ENCODE data around the gene DDX3X. TPM values are rescaled to one million over a fixed set of nuclear protein-coding genes. Genes with fewer than 3 reads are reported as not detected.

DDX3X gene
- total and polyA plus RNA-seq, 2 donors (not counting 1 experiment from before 2014, with no cell fraction given), result 97.6 to 216 TPM

DNA sequence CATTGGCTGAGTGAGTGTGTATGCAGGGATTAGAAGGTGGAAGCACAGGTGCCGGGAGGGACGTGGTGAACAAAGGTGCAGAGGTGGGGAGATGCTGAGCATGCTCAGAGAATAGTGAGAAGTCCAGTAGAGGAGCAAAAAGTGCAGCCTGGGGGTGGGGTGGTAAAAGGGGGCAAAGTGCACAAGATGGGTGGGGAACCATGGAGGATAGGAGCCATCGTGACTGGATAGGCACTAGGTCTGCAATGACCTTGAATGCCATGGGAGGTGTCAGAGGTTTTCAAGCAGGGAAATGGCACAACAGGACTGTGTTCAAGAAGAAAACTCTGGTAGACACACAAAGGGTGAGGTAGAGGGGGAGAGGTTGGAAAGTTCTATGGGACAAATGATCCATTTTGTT, 6.6 kb upstream of the DDX3X start:
- Histone ChIP-seq H3K9me3 (ENCODE audit: control insufficient read depth, insufficient read depth, low read depth, low read length) (no peaks in the 10 kb centered on the region), H3K27me3 (ENCODE audit: control insufficient read depth, insufficient read depth, low read length) (no peaks in the 10 kb centered on the region), H3K9ac (ENCODE audit: insufficient read depth, low read length) (no peak overlapping the region), H3K27ac (ENCODE audit: insufficient read depth, low read length) (no peak overlapping the region), H3K36me3 (ENCODE audit: control insufficient read depth, insufficient read depth, low read length) (no peaks in the 10 kb centered on the region), H4K20me1 (ENCODE audit: control insufficient read depth, extremely low read depth, insufficient read depth, low read length) (no peaks in the 10 kb centered on the region), H3K4me1 (ENCODE audit: control insufficient read depth, extremely low read depth, insufficient read depth, low read length) (no peaks in the 10 kb centered on the region), H3K4me3 (replicated peaks in 1 of 4; ENCODE audit: control extremely low read depth in 1 of 4, insufficient read depth in 1 of 4, low read depth in 3 of 4, low read length in 4 of 4) (no peak overlapping the region), H3K79me2 (ENCODE audit: control insufficient read depth, insufficient read depth, low read length) (no peaks in the 10 kb centered on the region), H3K4me2 (ENCODE audit: extremely low read depth, insufficient read depth, low read length) (no peak overlapping the region), H2AFZ (ENCODE audit: low read length) (no peak overlapping the region)
- no peak for TF ChIP-seq EZH2 (IDR thresholded peaks at IDR 0.05; ENCODE audit: low read length, missing control alignments)
- TF ChIP-seq, protein P1, sequence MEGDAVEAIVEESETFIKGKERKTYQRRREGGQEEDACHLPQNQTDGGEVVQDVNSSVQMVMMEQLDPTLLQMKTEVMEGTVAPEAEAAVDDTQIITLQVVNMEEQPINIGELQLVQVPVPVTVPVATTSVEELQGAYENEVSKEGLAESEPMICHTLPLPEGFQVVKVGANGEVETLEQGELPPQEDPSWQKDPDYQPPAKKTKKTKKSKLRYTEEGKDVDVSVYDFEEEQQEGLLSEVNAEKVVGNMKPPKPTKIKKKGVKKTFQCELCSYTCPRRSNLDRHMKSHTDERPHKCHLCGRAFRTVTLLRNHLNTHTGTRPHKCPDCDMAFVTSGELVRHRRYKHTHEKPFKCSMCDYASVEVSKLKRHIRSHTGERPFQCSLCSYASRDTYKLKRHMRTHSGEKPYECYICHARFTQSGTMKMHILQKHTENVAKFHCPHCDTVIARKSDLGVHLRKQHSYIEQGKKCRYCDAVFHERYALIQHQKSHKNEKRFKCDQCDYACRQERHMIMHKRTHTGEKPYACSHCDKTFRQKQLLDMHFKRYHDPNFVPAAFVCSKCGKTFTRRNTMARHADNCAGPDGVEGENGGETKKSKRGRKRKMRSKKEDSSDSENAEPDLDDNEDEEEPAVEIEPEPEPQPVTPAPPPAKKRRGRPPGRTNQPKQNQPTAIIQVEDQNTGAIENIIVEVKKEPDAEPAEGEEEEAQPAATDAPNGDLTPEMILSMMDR (conservative IDR thresholded peaks at IDR 0.05 in 1 of 2, IDR thresholded peaks at IDR 0.05 in 1 of 2; ENCODE audit: low read depth in 1 of 2, low read length in 2 of 2), result no peak
- DNase-seq (ENCODE audit: low read depth in 2 of 2), result no peak

DNA sequence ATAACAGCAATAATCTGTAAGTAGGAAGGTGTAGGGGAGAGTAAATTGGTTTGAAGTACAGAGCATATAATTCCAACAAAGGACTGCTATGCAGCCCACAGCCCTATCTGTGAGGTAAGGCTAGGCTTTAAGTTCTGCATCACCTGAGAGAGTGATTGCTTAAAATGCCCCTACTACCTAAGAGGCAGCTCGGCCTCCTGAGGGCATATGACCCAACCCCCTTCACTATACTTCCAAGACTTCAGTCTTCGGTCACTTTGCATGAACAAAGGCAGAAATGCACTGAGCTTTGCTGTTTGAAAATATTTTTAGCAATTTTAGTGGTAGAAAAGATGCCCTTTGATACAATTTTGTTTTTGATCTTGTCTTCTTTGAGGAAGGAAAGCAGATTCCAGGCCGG, 4.9 kb upstream of the DDX3X start:
- Histone ChIP-seq H4K20me1 (ENCODE audit: control insufficient read depth, extremely low read depth, insufficient read depth, low read length) (no peaks in the 10 kb centered on the region), H3K27ac (ENCODE audit: insufficient read depth, low read length) (no peak overlapping the region)
- TF ChIP-seq EZH2 (IDR thresholded peaks at IDR 0.05; ENCODE audit: low read length, missing control alignments), result no peak
- TF ChIP-seq, protein P1 (conservative IDR thresholded peaks at IDR 0.05 in 1 of 2, IDR thresholded peaks at IDR 0.05 in 1 of 2; ENCODE audit: low read depth in 1 of 2, low read length in 2 of 2), result no peak

DNA sequence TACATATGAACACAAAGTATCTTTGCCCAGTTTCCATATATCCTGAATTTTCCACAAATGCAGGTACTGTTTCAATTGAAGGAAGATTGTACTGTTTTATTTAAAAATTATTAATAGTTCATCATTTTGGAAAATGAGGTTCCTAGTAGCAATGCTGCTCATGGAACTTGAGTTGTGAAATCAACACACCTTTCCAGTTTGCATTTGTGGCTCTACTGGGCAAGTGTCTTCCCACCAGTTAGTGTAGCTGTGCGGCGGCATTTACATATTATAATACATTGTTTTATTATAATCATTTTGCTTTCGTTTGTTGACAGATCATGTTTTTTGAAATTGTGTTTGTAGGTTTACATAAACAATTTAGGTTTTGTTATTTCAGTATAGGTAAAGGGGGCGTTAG, 2.0 kb upstream of the DDX3X start:
- Histone ChIP-seq H3K9ac (ENCODE audit: insufficient read depth, low read length) (no peak overlapping the region), H3K36me3 (ENCODE audit: control insufficient read depth, insufficient read depth, low read length) (no peaks in the 10 kb centered on the region), H3K4me2 (ENCODE audit: extremely low read depth, insufficient read depth, low read length) (peak overlapping the region; percentile 93), H3K27ac (ENCODE audit: insufficient read depth, low read length) (peak overlapping the region; percentile 100), H3K4me1 (ENCODE audit: control insufficient read depth, extremely low read depth, insufficient read depth, low read length) (no peaks in the 10 kb centered on the region), H3K79me2 (ENCODE audit: control insufficient read depth, insufficient read depth, low read length) (peaks cover 29% of the 10 kb centered on the region), H4K20me1 (ENCODE audit: control insufficient read depth, extremely low read depth, insufficient read depth, low read length) (peaks cover 3% of the 10 kb centered on the region), H3K4me3 (replicated peaks in 1 of 4; ENCODE audit: control extremely low read depth in 1 of 4, insufficient read depth in 1 of 4, low read depth in 3 of 4, low read length in 4 of 4) (peak overlapping the region; percentile 45 to 98 (median 72)), H2AFZ (ENCODE audit: low read length) (no peak overlapping the region), H3K27me3 (ENCODE audit: control insufficient read depth, insufficient read depth, low read length) (no peaks in the 10 kb centered on the region), H3K9me3 (ENCODE audit: control insufficient read depth, insufficient read depth, low read depth, low read length) (no peaks in the 10 kb centered on the region)
- TF ChIP-seq, protein P1 (conservative IDR thresholded peaks at IDR 0.05 in 1 of 2, IDR thresholded peaks at IDR 0.05 in 1 of 2; ENCODE audit: low read depth in 1 of 2, low read length in 2 of 2), result no peak
- TF ChIP-seq EZH2 (IDR thresholded peaks at IDR 0.05; ENCODE audit: low read length, missing control alignments), result no peak
- DNase-seq (ENCODE audit: low read depth in 2 of 2), result no peak

More for the DNA sequence above, 4.9 kb upstream of the DDX3X start:
- H3K4me2 ChIP-seq (ENCODE audit: extremely low read depth, insufficient read depth, low read length), result no peak overlapping the region
- H3K27me3 ChIP-seq (ENCODE audit: control insufficient read depth, insufficient read depth, low read length), result no peaks in the 10 kb centered on the region
- peaks cover 1% of the 10 kb centered on the region for H3K79me2 ChIP-seq (ENCODE audit: control insufficient read depth, insufficient read depth, low read length)
- no peaks in the 10 kb centered on the region for H3K36me3 ChIP-seq (ENCODE audit: control insufficient read depth, insufficient read depth, low read length)
- H3K9ac ChIP-seq (ENCODE audit: insufficient read depth, low read length), result no peak overlapping the region
- DNase-seq (ENCODE audit: low read depth in 2 of 2), result no peak
- no peak overlapping the region for H3K4me3 ChIP-seq (replicated peaks in 1 of 4; ENCODE audit: control extremely low read depth in 1 of 4, insufficient read depth in 1 of 4, low read depth in 3 of 4, low read length in 4 of 4)
- no peaks in the 10 kb centered on the region for H3K4me1 ChIP-seq (ENCODE audit: control insufficient read depth, extremely low read depth, insufficient read depth, low read length)
- no peaks in the 10 kb centered on the region for H3K9me3 ChIP-seq (ENCODE audit: control insufficient read depth, insufficient read depth, low read depth, low read length)
- H2AFZ ChIP-seq (ENCODE audit: low read length), result no peak overlapping the region

Measured in fibroblast of lung (primary cell).